Suprapubic skin (tissue), 4 donors: ENCODE data around the gene OCSTAMP. TPM values are rescaled to one million over a fixed set of nuclear protein-coding genes. Genes with fewer than 3 reads are reported as not detected.

Experiments
- DNase-seq, 2 donors: peaks; one replicate each; pipeline ENCODE4 v3.0.0-alpha.2; 2019; ENCODE audit warnings: low spot score in 2 of 2
- H3K27ac ChIP-seq: fragments of 200-600 bp; sonication (generic); one replicate; pipeline ENCODE4 v1.5.1; 2019
- H3K27me3 ChIP-seq: fragments of 200-600 bp; sonication (generic); one replicate; pipeline ENCODE4 v1.5.1; 2019
- H3K36me3 ChIP-seq: fragments of 200-600 bp; sonication (generic); one replicate; pipeline ENCODE4 v1.5.1; 2019
- H3K4me1 ChIP-seq: fragments of 200-600 bp; sonication (generic); one replicate; pipeline ENCODE4 v1.5.1; 2019
- H3K4me3 ChIP-seq: fragments of 200-600 bp; sonication (generic); one replicate; pipeline ENCODE4 v1.5.1; 2019; ENCODE audit warnings: mild to moderate bottlenecking
- H3K9me3 ChIP-seq: fragments of 200-600 bp; sonication (generic); one replicate; pipeline ENCODE4 v1.5.1; 2019
- CTCF ChIP-seq, 2 donors: fragments of 200-600 bp in 1 of 2; fragments of 450-650 bp in 1 of 2; sonication (generic) in 1 of 2; IDR thresholded peaks; one replicate each; pipeline ENCODE4 v1.5.1; 2016 to 2019; ENCODE audit warnings: antibody characterized with exemption in 2 of 2, mild to moderate bottlenecking in 1 of 2, moderate library complexity in 1 of 2
- EP300 ChIP-seq: sonication (generic); formaldehyde crosslinking; IDR thresholded peaks from one replicate; pipeline ENCODE4 v1.6.1; 2017; ENCODE audit warnings: antibody characterized with exemption
- POLR2A ChIP-seq, 2 donors: fragments of 450-650 bp; IDR thresholded peaks; one replicate each; pipeline ENCODE4 v1.6.1; 2017; ENCODE audit warnings: antibody characterized with exemption in 2 of 2, mild to moderate bottlenecking in 2 of 2, moderate library complexity in 2 of 2
- POLR2AphosphoS5 ChIP-seq, 3 donors: sonication (generic); formaldehyde crosslinking; IDR thresholded peaks; one replicate each; pipeline ENCODE4 v1.6.1; 2017; ENCODE audit warnings: antibody characterized with exemption in 3 of 3
- WGBS: methylation state at CpG from one replicate; pipeline ENCODE4 v1.1.5; 2018; 5-methylcytosine and 5-hydroxymethylcytosine counted together
- total RNA-seq, 4 donors: library from RNA; depleted of rRNA; stranded (reverse); fragments of >200 nt; gene quantifications; one replicate each; pipeline ENCODE4 v1.1.0, GENCODE V29; 2016

Gene OCSTAMP
- total RNA-seq, 4 donors from 2014 or later = not detected

DNA sequence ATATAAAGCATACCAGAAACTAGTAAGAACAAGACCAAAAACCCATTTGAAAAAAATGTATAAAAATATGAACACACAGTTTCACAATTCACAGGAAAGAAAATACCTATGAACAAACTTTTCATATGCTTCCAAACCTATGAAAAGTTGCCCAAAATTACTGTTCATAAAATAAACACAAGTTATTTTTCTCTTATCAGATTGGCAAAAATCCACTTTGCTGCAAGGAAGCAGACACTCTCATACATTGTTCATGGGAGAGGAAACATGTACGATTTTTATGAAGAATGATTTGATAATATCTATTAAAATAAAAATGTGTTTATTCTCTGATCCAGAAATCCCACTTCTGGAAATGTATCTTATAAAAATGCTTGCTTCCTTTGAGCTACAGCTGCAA lies 40.0 kb upstream of the OCSTAMP start:
- Histone ChIP-seq H3K27me3 (no peaks in the 10 kb centered on the region), H3K9me3 (no peaks in the 10 kb centered on the region), H3K4me3 (no peak overlapping the region), H3K36me3 (no peaks in the 10 kb centered on the region), H3K27ac (no peak overlapping the region), H3K4me1 (no peaks in the 10 kb centered on the region)
- TF ChIP-seq POLR2AphosphoS5 (IDR thresholded peaks at IDR 0.05) = no peak
- no peak for TF ChIP-seq EP300
- TF ChIP-seq CTCF (IDR thresholded peaks at IDR 0.05) = no peak
- no peak for TF ChIP-seq POLR2A (IDR thresholded peaks at IDR 0.05)
- DNase-seq = no peak
- WGBS = 24% methylated on average over 1 of the region's 1 CpG

DNA sequence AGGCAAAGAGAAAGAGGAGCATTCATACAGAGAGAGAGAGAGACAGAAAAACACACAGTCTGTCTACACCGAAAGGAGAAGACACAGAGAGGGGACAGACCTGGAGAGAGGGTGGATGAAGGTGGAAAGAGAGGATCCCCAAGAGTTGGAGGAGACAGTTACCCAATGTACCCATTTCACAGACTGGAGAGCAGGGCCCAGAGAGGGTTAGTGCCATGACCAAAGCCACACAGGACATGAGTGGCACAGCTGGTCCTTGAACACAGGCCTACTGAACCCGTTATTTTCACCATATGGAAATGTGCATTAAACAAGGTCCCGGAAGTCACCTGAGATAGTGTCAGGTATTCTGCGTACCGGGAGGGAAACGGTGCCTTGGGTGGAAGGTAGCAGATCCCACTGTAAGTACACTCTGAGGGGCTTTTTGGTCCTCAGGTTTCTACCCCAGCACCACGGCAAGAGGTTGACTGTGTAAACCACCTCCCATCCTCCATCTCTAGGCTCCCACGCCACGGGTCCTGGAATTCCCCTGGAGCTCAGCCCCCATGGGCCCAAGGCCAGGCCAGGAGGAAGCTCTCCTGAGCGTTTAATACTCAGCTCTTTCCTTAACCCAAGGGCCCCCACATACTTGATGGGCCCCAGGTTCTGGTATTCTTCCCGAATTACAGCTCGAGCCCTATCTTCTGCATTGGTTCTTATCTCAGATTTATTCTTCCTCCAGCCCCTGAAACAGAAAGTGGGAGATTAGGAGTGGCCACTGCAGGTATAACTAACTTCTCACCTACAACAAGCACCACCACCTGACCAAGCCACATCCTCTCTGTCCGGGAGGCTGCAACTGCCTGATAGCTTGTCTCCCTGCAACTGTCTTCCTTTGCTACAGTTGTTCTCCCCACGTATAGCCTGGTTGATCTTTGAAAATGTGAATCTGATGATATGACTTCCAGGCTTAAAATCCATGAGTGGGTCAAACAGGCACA lies 38.4 kb upstream of the OCSTAMP start:
- DNase-seq = no peak
- H3K9me3 ChIP-seq = no peaks in the 10 kb centered on the region
- no peak overlapping the region for H3K4me3 ChIP-seq
- no peaks in the 10 kb centered on the region for H3K27me3 ChIP-seq
- H3K4me1 ChIP-seq = no peaks in the 10 kb centered on the region
- H3K36me3 ChIP-seq = no peaks in the 10 kb centered on the region
- WGBS = 76% methylated on average over 14 of the region's 14 CpGs
- H3K27ac ChIP-seq = no peak overlapping the region
- TF ChIP-seq EP300 = no peak
- TF ChIP-seq POLR2A (IDR thresholded peaks at IDR 0.05) = no peak
- TF ChIP-seq POLR2AphosphoS5 (IDR thresholded peaks at IDR 0.05) = no peak
- no peak for TF ChIP-seq CTCF (IDR thresholded peaks at IDR 0.05)

DNA sequence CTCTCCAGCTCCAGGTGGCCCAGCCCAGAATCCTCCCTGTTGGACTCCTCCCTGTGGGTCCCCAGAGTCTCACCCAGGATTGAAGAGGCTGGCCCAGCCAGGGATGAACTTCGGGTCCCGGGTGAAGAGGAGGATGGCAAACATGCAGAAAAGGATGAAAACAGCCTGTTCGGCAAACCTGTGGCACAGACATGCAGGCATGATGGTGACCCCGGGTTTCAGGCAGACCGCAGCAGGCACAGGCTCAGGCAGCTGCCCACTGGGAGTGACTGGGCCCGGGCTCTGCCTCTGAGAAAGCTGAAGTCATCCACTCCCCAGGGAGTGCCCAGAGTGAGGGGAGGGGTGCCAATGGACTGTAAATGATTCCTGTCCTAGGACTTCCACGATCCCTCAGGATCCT lies 37.5 kb upstream of the OCSTAMP start:
- Histone ChIP-seq H3K9me3 (no peaks in the 10 kb centered on the region), H3K4me3 (no peak overlapping the region), H3K27me3 (no peaks in the 10 kb centered on the region), H3K36me3 (no peaks in the 10 kb centered on the region), H3K4me1 (no peaks in the 10 kb centered on the region), H3K27ac (no peak overlapping the region)
- TF ChIP-seq POLR2A (IDR thresholded peaks at IDR 0.05) = no peak
- no peak for TF ChIP-seq POLR2AphosphoS5 (IDR thresholded peaks at IDR 0.05)
- no peak for TF ChIP-seq EP300
- no peak for TF ChIP-seq CTCF (IDR thresholded peaks at IDR 0.05)
- 91% methylated on average over 7 of the region's 7 CpGs for WGBS
- no peak for DNase-seq

- Histone ChIP-seq H3K27me3 (no peaks in the 10 kb centered on the region), H3K4me3 (no peak overlapping the region), H3K27ac (no peak overlapping the region), H3K9me3 (no peaks in the 10 kb centered on the region), H3K4me1 (no peaks in the 10 kb centered on the region), H3K36me3 (no peaks in the 10 kb centered on the region)
- 96% methylated on average over 5 of the region's 5 CpGs for WGBS
- no peak for DNase-seq
- TF ChIP-seq POLR2A (IDR thresholded peaks at IDR 0.05) (no peak), EP300 (no peak), CTCF (IDR thresholded peaks at IDR 0.05) (no peak), POLR2AphosphoS5 (IDR thresholded peaks at IDR 0.05) (no peak)
Measured at GRCh38 chr20:46586724-46587123, 36.3 kb upstream of the OCSTAMP start.

- no peaks in the 10 kb centered on the region for H3K9me3 ChIP-seq
- H3K4me1 ChIP-seq = no peaks in the 10 kb centered on the region
- H3K36me3 ChIP-seq = no peaks in the 10 kb centered on the region
- DNase-seq = no peak
- H3K27me3 ChIP-seq = no peaks in the 10 kb centered on the region
- no peak overlapping the region for H3K27ac ChIP-seq
- TF ChIP-seq CTCF (IDR thresholded peaks at IDR 0.05) (no peak), POLR2AphosphoS5 (IDR thresholded peaks at IDR 0.05) (no peak), EP300 (no peak), POLR2A (IDR thresholded peaks at IDR 0.05) (no peak)
- H3K4me3 ChIP-seq = no peak overlapping the region
- 32% methylated on average over 2 of the region's 2 CpGs for WGBS
Measured at GRCh38 chr20:46584508-46584907, 34.1 kb upstream of the OCSTAMP start.
